ENCODE data around the gene CDC37L1.

Gene CDC37L1

GRCh38 chr9:4665357-4665756, 14.0 kb upstream of the CDC37L1 start:
- 0 out of 2 replicates have a peak, but pooled peaks cover 3% of the 10 kb centered on the region for H3K36me3 ChIP-seq
- no peak for DNase-seq
- H3K4me3 ChIP-seq (ENCODE audit: low read depth, low read length), result no peak overlapping the region
- TF ChIP-seq CTCF (IDR thresholded peaks at IDR 0.05; ENCODE audit: low read depth, low read length), result no peak
- H3K27ac ChIP-seq, result no peak overlapping the region
- H3K9me3 ChIP-seq (ENCODE audit: severe bottlenecking), result no peaks in the 10 kb centered on the region
- no peaks in the 10 kb centered on the region for H3K27me3 ChIP-seq (ENCODE audit: insufficient read depth, low read depth, severe bottlenecking)

GRCh38 chr9:4666042-4666699, 13.2 kb upstream of the CDC37L1 start, which contains the start of gene SPATA6L:
Gene SPATA6L, minus strand, starts transcription at chr9:4666480. Its CDS starts 230 bp downstream, at chr9:4666250.
- TF ChIP-seq CTCF (IDR thresholded peaks at IDR 0.05; ENCODE audit: low read depth, low read length), result peak; percentile 48
- Histone ChIP-seq H3K27ac (peak within 1 kb of the TSS; percentile 63), H3K9me3 (ENCODE audit: severe bottlenecking) (no peaks in the 10 kb centered on the region), H3K27me3 (ENCODE audit: insufficient read depth, low read depth, severe bottlenecking) (no peaks in the 10 kb centered on the region), H3K36me3 (0 out of 2 replicates have a peak, but pooled peaks cover 3% of the 10 kb centered on the region), H3K4me3 (ENCODE audit: low read depth, low read length) (peak within 1 kb of the TSS; percentile 70)
- peak; percentile 66 for DNase-seq

- Histone ChIP-seq H3K27me3 (ENCODE audit: insufficient read depth, low read depth, severe bottlenecking) (no peaks in the 10 kb centered on the region), H3K36me3 (no peaks in the 10 kb centered on the region), H3K27ac (no peak overlapping the region), H3K4me3 (ENCODE audit: low read depth, low read length) (no peak overlapping the region), H3K9me3 (ENCODE audit: severe bottlenecking) (no peaks in the 10 kb centered on the region)
- no peak for DNase-seq
- no peak for TF ChIP-seq CTCF (IDR thresholded peaks at IDR 0.05; ENCODE audit: low read depth, low read length)
These were observed 11.7 kb upstream of the CDC37L1 start for GRCh38 chr9:4667681-4668080.

GRCh38 chr9:4668604-4669003, 10.8 kb upstream of the CDC37L1 start:
- Histone ChIP-seq H3K36me3 (no peaks in the 10 kb centered on the region), H3K4me3 (ENCODE audit: low read depth, low read length) (no peak overlapping the region), H3K9me3 (ENCODE audit: severe bottlenecking) (no peaks in the 10 kb centered on the region), H3K27me3 (ENCODE audit: insufficient read depth, low read depth, severe bottlenecking) (no peaks in the 10 kb centered on the region), H3K27ac (no peak overlapping the region)
- DNase-seq, result no peak
- no peak for TF ChIP-seq CTCF (IDR thresholded peaks at IDR 0.05; ENCODE audit: low read depth, low read length)

GRCh38 chr9:4669890-4670289, 9.5 kb upstream of the CDC37L1 start:
- no peak overlapping the region for H3K27ac ChIP-seq
- H3K4me3 ChIP-seq (ENCODE audit: low read depth, low read length), result no peak overlapping the region
- H3K9me3 ChIP-seq (ENCODE audit: severe bottlenecking), result no peaks in the 10 kb centered on the region
- TF ChIP-seq CTCF (IDR thresholded peaks at IDR 0.05; ENCODE audit: low read depth, low read length), result no peak
- H3K36me3 ChIP-seq, result no peaks in the 10 kb centered on the region
- H3K27me3 ChIP-seq (ENCODE audit: insufficient read depth, low read depth, severe bottlenecking), result no peaks in the 10 kb centered on the region
- DNase-seq, result no peak

GRCh38 chr9:4670591-4670990, 8.8 kb upstream of the CDC37L1 start:
- no peak for TF ChIP-seq CTCF (IDR thresholded peaks at IDR 0.05; ENCODE audit: low read depth, low read length)

More at GRCh38 chr9:4670591-4670990, 8.8 kb upstream of the CDC37L1 start:
- Histone ChIP-seq H3K4me3 (ENCODE audit: low read depth, low read length) (no peak overlapping the region), H3K27ac (no peak overlapping the region), H3K27me3 (ENCODE audit: insufficient read depth, low read depth, severe bottlenecking) (no peaks in the 10 kb centered on the region), H3K9me3 (ENCODE audit: severe bottlenecking) (no peaks in the 10 kb centered on the region), H3K36me3 (no peaks in the 10 kb centered on the region)
- no peak for DNase-seq
